ENCODE results near the gene MYH14. TPM values are rescaled to one million over a fixed set of nuclear protein-coding genes. Genes with fewer than 3 reads are reported as not detected.

The MYH14 gene
- total and polyA plus RNA-seq, 2 of the 8 experiments (the other 6 are each of a cell fraction or from before 2014, with no cell fraction given): 17.3 to 28.6 TPM

- H3K36me3 ChIP-seq (ENCODE audit: control insufficient read depth in 2 of 4, insufficient read depth in 4 of 4, low read length in 3 of 4): no peaks in the 10 kb centered on the region
- no peak overlapping the region for H4K5ac ChIP-seq (ENCODE audit: insufficient read length, low read depth, low read length)
- no peak for TF ChIP-seq RFX5 (IDR thresholded peaks at IDR 0.05; ENCODE audit: borderline replicate concordance, low read depth, low read length)
- no peak for TF ChIP-seq JUND (IDR thresholded peaks at IDR 0.05; ENCODE audit: low read length)
- TF ChIP-seq GTF2F1 (IDR thresholded peaks at IDR 0.05; ENCODE audit: borderline replicate concordance, low read depth, low read length): no peak
- TF ChIP-seq TCF12 (IDR thresholded peaks at IDR 0.05; ENCODE audit: low read depth, low read length): no peak
- no peaks in the 10 kb centered on the region for H3K23me2 ChIP-seq (ENCODE audit: low read depth, low read length)
- no peak overlapping the region for H2BK5ac ChIP-seq (ENCODE audit: low read depth, low read length)
- H3K27ac ChIP-seq (ENCODE audit: low read depth, low read length): no peak overlapping the region
- H2BK120ac ChIP-seq (replicated peaks; ENCODE audit: low read depth, low read length): no peak overlapping the region
- H2BK20ac ChIP-seq (ENCODE audit: low read length): no peak overlapping the region
- H3K23ac ChIP-seq (ENCODE audit: insufficient read length): no peak overlapping the region
- H3K9ac ChIP-seq (replicated peaks in 1 of 4; ENCODE audit: extremely low read depth in 1 of 4, low read depth in 3 of 4, low read length in 3 of 4): no peak overlapping the region
- H3K56ac ChIP-seq (replicated peaks; ENCODE audit: insufficient read length, low read depth, low read length): no peak overlapping the region
- 90% methylated on average over 16 of the region's 16 CpGs; no CpG with 5 or more reads in 1 of the 2 experiments for WGBS, 2 experiments (ENCODE audit: extremely low coverage in 1 of 2, insufficient coverage in 1 of 2, insufficient read length in 1 of 2, insufficient replicate concordance in 2 of 2, low coverage in 1 of 2, low lambda C conversion rate in 2 of 2, missing lambda C conversion rate in 1 of 2)
- no peaks in the 10 kb centered on the region for H4K20me1 ChIP-seq (replicated peaks in 1 of 2; ENCODE audit: control insufficient read depth in 1 of 2, insufficient read depth in 2 of 2, low read length in 2 of 2)
- FAIRE-seq: no peak
- no peak for DNase-seq (ENCODE audit: low read depth in 1 of 2, low spot score in 2 of 2)
- POLR2A ChIA-PET (ENCODE audit: partially characterized antibody): no interaction called here
- no peak overlapping the region for H3K18ac ChIP-seq (ENCODE audit: extremely low read depth, low read length)
- no peak overlapping the region for H3K4me3 ChIP-seq (ENCODE audit: extremely low read depth in 1 of 4, insufficient read depth in 2 of 4, low read depth in 3 of 4, low read length in 4 of 4)
- H2AFZ ChIP-seq (ENCODE audit: low read length): no peak overlapping the region
- H3K27me3 ChIP-seq (replicated peaks in 1 of 4; ENCODE audit: control insufficient read depth in 3 of 4, extremely low read depth in 1 of 4, insufficient read depth in 3 of 4, low read length in 3 of 4): no peaks in the 10 kb centered on the region
- no peaks in the 10 kb centered on the region for H3K79me1 ChIP-seq (ENCODE audit: low read depth, low read length)
- no peak overlapping the region for H2AK5ac ChIP-seq (ENCODE audit: low read depth, low read length)
- H3K4me1 ChIP-seq (replicated peaks in 1 of 4; ENCODE audit: control insufficient read depth in 3 of 4, insufficient read depth in 4 of 4, low read length in 3 of 4): peaks cover 0 to 12% (median 2%) of the 10 kb centered on the region in 4 experiments; a peak in 3 of 7 replicates
- CTCF ChIA-PET (ENCODE audit: partially characterized antibody): interaction anchor here (0.8 to 23.5 kb wide), 4 partner anchors 9 to 35 kb away, joined by 3 to 397 read pairs (median 6); no protein-coding TSS in a partner anchor
- no peak overlapping the region for H3K14ac ChIP-seq (ENCODE audit: insufficient read length)
- H2BK12ac ChIP-seq (ENCODE audit: low read depth, low read length): no peak overlapping the region
- no peak overlapping the region for H4K8ac ChIP-seq (ENCODE audit: extremely low read depth, insufficient read depth, low read length)
- H4K91ac ChIP-seq (replicated peaks; ENCODE audit: insufficient read length, low read length): no peak overlapping the region
- H2BK15ac ChIP-seq (ENCODE audit: low read length): no peak overlapping the region
- no peaks in the 10 kb centered on the region for H3K9me3 ChIP-seq (ENCODE audit: insufficient read depth in 2 of 2, low read depth in 1 of 2, low read length in 1 of 2)
- H3K4me2 ChIP-seq (ENCODE audit: insufficient read depth in 1 of 2, low read depth in 2 of 2, low read length in 2 of 2): no peak overlapping the region
- H3K4ac ChIP-seq (replicated peaks; ENCODE audit: insufficient read length, low read depth, low read length): no peak overlapping the region
- no peaks in the 10 kb centered on the region for H3K79me2 ChIP-seq (ENCODE audit: control insufficient read depth in 1 of 2, insufficient read depth in 2 of 2, low read length in 2 of 2)
Measured at GRCh38 chr19:50231821-50232220, 28.4 kb downstream of the MYH14 start.
